SU-DHL-6 (cell line): ENCODE measurements around the gene PARVB.

Source experiments
- CTCF ChIP-seq: fragments of 200-600 bp; sonication (generic); IDR thresholded peaks from one replicate; pipeline ENCODE4 v1.5.1; 2017; ENCODE audit warnings: antibody characterized with exemption, mild to moderate bottlenecking, low read length, moderate library complexity; ENCODE audit not compliant: insufficient read depth, poor library complexity, severe bottlenecking
- EZH2phosphoT487 ChIP-seq: fragments of 200-600 bp; sonication (generic), shearing (Covaris generic); conservative IDR thresholded peaks from 2 replicates; pipeline ENCODE4 v1.6.1; 2018; ENCODE audit warnings: mild to moderate bottlenecking, antibody characterized with exemption, low read length, moderate library complexity, mixed read lengths

DNA sequence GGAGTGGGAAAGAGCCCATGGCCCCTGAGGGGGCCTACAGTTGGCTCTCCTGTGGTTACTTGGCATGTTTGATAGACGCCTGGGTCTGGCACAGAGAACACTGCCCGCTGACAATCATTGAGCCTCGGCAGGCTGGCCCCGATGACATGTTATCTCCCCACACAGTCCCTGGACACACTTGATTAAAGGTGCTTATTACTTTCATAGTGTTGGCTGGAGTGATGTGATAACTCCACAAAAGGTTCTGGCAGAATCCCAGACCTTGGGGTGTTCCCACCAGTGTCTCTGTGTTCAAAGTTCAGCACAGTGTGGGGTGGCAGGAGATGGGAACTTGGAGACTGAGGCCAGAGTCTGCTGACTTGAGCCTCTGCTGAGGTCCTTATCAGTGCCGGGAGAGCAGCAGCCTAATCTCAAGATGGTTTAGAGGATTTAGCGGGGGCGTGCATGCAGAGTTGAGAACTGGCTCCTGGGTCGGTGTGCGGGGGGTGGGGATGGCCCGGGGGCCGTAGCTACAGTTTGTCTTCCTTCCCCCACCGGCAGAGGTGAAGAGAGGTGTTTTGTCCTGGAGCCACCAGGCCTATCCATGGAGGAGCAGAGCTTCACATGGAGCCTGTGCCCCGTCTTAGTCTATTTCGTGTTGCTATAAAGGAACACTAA is 22.5 kb downstream of the PARVB start:
- TF ChIP-seq EZH2phosphoT487 (no peak), CTCF (no peak)
